Mucosa of stomach (tissue), 1 donor: ENCODE results near the gene MBNL2.

Source experiments
- H3K27me3 ChIP-seq: one replicate; pipeline ENCODE4 v1.7.0; 2013; ENCODE audit warnings: mild to moderate bottlenecking, low read length; ENCODE audit not compliant: control insufficient read depth, insufficient read depth
- H3K36me3 ChIP-seq: one replicate; pipeline ENCODE4 v1.7.0; 2013; ENCODE audit warnings: low read length; ENCODE audit not compliant: control insufficient read depth, insufficient read depth
- H3K4me1 ChIP-seq: one replicate; pipeline ENCODE4 v1.7.0; 2013; ENCODE audit warnings: mild to moderate bottlenecking, low read length; ENCODE audit not compliant: control insufficient read depth, insufficient read depth
- H3K4me3 ChIP-seq: one replicate; pipeline ENCODE4 v1.7.0; 2013; ENCODE audit warnings: low read length
- H3K9ac ChIP-seq: one replicate; pipeline ENCODE4 v1.7.0; 2013; ENCODE audit warnings: mild to moderate bottlenecking, low read length, moderate library complexity
- H3K9me3 ChIP-seq: one replicate; pipeline ENCODE4 v1.7.0; 2013; ENCODE audit warnings: mild to moderate bottlenecking, low read length, moderate library complexity; ENCODE audit not compliant: control insufficient read depth
- donor health status: Pancreatic carcinoma.

MBNL2 gene

DNA sequence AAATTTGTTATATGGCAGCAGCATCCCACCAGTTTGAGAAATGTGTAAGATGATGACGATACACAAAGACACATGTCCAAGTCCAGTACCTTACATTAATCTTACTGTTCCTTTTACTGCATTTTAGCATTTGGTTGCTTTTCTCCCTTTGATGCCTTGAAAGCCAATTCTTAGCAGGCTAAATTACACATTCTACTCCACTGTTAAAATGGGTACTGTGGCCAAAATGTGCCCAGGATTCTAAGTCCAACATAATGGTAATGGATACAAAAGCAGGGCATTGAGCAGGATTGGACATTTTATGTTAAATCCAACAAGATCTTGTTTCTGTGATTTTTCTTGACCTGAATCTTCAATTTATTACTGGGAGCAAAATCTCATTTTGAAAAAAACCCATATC lies 159.1 kb downstream of the MBNL2 start:
- H3K9me3 ChIP-seq: no peaks in the 10 kb centered on the region
- no peak overlapping the region for H3K9ac ChIP-seq
- H3K36me3 ChIP-seq: peaks cover 11% of the 10 kb centered on the region
- no peaks in the 10 kb centered on the region for H3K27me3 ChIP-seq
- no peaks in the 10 kb centered on the region for H3K4me1 ChIP-seq
- H3K4me3 ChIP-seq: no peak overlapping the region

DNA sequence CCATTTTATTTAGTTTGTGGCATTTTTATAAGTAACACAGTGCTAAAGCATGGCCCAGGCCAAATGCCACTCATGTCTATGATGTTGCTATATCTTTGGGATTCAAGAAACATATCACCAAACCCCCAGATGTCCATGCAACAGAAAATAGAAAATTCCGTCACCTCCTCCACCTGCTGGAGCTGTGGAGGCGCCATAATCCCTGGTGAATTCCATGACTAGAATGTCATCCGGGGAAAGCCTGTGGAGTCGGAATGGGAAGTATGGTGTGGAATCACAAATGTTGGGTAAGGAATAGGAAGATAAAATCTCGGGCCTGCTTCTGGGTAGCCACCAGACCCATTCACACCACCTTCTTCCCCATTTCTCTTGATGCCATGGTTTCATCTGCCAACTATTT lies 160.1 kb downstream of the MBNL2 start:
- Histone ChIP-seq H3K9me3 (no peaks in the 10 kb centered on the region), H3K4me3 (no peak overlapping the region), H3K9ac (no peak overlapping the region), H3K36me3 (peaks cover 5% of the 10 kb centered on the region), H3K4me1 (no peaks in the 10 kb centered on the region), H3K27me3 (no peaks in the 10 kb centered on the region)

DNA sequence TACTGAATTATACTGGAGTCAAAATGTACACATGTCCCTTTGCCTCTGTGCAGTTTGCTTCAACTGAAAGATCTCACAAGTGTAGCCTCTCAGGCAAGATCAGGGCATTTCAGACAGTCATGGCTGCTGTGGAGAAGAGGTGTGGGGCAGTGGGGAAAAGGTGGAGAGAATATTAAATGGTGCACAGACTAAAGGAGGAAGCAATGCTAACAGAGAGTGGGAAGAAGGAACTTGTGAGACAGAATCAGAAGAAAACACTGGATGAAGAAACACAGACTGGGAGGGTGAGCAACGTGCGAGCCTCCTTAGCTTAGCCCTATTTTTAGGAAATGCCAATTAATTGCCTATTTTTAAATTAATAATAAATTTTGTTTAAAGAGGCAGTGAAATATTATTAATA lies 162.2 kb downstream of the MBNL2 start:
- peaks cover 5% of the 10 kb centered on the region for H3K36me3 ChIP-seq
- H3K4me1 ChIP-seq: no peaks in the 10 kb centered on the region
- no peak overlapping the region for H3K9ac ChIP-seq
- H3K9me3 ChIP-seq: no peaks in the 10 kb centered on the region
- no peak overlapping the region for H3K4me3 ChIP-seq
- no peaks in the 10 kb centered on the region for H3K27me3 ChIP-seq

DNA sequence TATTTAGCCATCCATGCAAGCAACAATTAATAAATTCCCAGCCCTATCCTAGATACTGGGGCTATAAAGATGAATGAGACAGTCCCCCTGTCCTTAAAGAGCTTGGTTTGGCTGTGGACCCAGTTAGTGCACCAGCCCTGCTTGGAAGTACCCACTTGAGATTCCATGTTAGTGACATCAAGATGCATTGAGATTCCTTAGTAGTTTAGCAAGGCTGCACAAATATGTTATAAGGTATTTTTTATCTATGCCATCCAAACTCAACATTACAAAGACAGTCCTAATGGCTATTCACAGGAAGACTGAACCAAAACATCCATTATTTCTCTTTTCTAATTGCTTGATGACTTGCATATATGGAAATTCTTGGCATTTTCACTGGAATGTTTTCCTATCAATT lies 163.0 kb downstream of the MBNL2 start:
- peaks cover 5% of the 10 kb centered on the region for H3K36me3 ChIP-seq
- H3K4me1 ChIP-seq: no peaks in the 10 kb centered on the region
- H3K27me3 ChIP-seq: no peaks in the 10 kb centered on the region
- no peak overlapping the region for H3K9ac ChIP-seq
- H3K4me3 ChIP-seq: no peak overlapping the region
- no peaks in the 10 kb centered on the region for H3K9me3 ChIP-seq

DNA sequence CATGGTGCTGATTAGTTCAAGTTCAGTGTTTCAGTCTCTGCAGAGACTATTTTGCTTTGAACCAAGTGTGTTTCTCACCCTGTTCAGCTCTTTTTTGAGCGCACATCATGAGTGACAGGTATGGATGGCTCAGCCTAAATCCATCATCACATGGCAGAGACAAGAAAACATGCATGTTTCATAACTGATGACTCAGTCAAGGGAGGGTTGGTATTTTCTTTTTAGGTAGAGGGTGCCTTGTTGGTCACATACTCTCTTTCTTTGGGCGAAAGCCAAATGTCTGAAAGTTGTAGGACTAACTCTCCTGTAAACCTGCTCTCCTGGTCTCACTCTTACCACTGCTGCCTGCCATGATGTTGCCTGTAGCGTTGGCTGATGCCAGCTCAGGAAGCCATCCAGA lies 163.7 kb downstream of the MBNL2 start:
- Histone ChIP-seq H3K36me3 (peaks cover 5% of the 10 kb centered on the region), H3K9ac (no peak overlapping the region), H3K27me3 (no peaks in the 10 kb centered on the region), H3K4me3 (no peak overlapping the region), H3K9me3 (no peaks in the 10 kb centered on the region), H3K4me1 (no peaks in the 10 kb centered on the region)

DNA sequence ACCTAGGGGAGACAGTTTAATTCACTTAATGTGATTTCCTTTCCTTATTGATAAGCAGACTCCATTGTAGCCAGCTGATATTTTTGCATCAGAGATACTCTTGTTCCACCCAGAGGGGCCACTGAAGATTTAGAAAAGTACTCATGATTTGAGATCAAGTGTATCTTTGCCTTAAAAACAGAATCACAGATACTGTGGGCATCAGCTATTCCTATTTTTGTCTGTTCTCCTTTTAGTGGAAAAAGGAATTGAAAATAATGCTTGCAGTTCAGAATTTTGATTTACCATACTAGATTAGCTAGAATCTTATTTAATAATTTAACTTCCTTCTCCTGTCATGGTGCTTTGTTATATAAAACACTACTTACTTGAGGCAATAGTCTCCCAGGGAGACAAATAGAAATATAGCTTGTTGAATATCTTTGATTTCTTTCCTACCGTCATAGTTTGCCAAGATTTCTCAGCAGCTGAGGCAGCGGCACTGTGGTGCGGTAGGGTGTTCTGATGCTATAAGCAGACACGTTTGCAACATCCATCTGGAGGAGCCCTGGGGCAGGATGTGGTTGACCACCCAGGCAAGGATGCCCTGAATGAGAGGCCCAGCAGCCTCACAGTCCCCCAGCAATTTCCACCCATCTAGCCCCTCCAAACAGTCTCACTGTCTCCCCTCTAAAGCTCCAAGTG lies 164.8 kb downstream of the MBNL2 start:
- no peaks in the 10 kb centered on the region for H3K27me3 ChIP-seq
- peaks cover 5% of the 10 kb centered on the region for H3K4me1 ChIP-seq
- peaks cover 4% of the 10 kb centered on the region for H3K36me3 ChIP-seq
- no peaks in the 10 kb centered on the region for H3K9me3 ChIP-seq
- no peak overlapping the region for H3K9ac ChIP-seq
- H3K4me3 ChIP-seq: no peak overlapping the region

DNA sequence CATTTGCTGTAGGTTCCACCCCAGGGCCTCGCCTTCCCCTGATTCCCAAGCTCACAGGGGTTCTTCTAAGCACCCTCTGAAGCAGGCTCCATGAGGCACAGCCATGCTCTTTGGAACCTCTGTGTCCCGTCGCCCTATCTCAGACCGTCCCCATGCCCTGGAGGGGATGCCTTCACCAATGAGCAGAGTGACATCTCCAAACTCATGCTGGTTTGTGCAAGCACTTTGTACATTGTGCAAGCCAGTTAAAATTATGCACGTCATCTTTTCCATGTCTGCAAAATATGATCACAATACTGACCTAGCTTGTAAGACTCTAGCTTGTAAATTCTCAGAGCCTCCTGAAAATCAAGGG lies 165.3 kb downstream of the MBNL2 start:
- H3K4me1 ChIP-seq: peaks cover 7% of the 10 kb centered on the region
- no peak overlapping the region for H3K9ac ChIP-seq
- no peaks in the 10 kb centered on the region for H3K27me3 ChIP-seq
- H3K36me3 ChIP-seq: no peaks in the 10 kb centered on the region
- H3K4me3 ChIP-seq: no peak overlapping the region
- no peaks in the 10 kb centered on the region for H3K9me3 ChIP-seq

DNA sequence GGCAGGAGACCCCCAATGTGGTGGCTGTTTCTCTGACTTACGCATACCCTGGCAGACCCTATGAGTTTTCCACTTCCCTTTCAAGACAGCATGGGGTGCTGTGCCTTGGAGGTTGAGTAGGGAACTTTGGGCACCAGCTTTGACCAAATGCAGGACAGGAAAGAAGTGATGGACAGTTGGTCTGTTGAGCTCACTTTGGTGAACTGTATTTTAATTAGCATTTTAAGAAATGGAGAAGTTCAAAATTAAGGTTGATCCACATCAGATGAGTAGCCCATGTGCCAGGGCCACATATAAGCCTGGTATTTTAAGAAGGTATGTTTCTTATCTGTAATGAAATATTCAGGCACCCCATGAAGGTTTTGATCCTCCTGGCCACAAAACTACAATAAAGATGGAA lies 165.8 kb downstream of the MBNL2 start:
- Histone ChIP-seq H3K4me1 (peaks cover 7% of the 10 kb centered on the region), H3K9me3 (no peaks in the 10 kb centered on the region), H3K4me3 (no peak overlapping the region), H3K27me3 (no peaks in the 10 kb centered on the region), H3K9ac (no peak overlapping the region), H3K36me3 (no peaks in the 10 kb centered on the region)

DNA sequence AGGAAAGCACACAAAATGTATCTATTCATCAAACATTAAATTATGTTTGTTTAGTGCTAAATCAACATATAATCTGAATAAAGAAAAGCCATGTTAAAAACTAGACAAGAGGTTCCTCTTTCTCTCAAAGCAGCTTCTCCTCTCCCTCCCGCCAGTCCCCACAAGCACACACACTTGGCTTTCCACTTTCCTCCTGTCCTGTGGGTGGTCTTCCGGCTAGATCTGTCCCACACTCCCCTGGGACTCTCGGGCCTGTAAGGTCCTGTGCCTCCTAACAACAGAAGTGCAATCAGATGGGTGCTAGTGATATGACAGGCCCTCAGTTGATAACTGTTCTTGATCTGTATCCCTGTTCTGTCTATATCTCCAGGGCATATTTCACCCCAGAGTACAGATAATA lies 166.2 kb downstream of the MBNL2 start:
- Histone ChIP-seq H3K36me3 (no peaks in the 10 kb centered on the region), H3K9me3 (no peaks in the 10 kb centered on the region), H3K9ac (no peak overlapping the region), H3K27me3 (no peaks in the 10 kb centered on the region), H3K4me3 (no peak overlapping the region), H3K4me1 (peaks cover 7% of the 10 kb centered on the region)

DNA sequence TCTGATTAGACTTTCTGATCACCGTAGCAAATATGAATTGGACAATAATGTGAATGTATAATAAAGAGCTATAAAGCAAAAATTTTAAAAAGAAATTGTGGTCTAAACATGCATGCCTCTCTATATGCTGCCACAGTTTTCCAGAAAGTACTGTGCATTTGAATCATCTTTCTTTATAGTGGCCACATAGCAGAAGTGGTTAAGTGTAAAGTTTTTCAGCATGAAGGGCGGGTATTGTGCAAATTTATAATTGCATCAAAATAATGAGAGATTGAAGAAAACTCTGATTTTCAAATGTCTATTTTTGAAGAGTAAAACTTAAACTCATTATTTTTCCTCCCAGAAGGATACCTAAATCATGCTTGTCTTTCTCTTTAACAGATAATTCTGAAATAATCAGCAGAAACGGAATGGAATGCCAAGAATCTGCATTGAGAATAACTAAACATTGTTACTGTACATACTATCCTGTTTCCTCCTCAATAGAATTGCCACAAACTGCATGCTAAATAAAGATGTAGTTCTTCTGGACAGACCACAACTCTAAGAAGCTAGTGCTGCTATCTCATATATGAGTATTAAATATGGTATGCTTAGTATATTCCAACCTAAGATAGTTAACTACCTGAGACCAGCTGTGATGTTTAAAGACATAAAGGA lies 168.9 kb downstream of the MBNL2 start:
- Histone ChIP-seq H3K4me3 (no peak overlapping the region), H3K27me3 (no peaks in the 10 kb centered on the region), H3K36me3 (no peaks in the 10 kb centered on the region), H3K9ac (no peak overlapping the region), H3K4me1 (peaks cover 7% of the 10 kb centered on the region), H3K9me3 (no peaks in the 10 kb centered on the region)

DNA sequence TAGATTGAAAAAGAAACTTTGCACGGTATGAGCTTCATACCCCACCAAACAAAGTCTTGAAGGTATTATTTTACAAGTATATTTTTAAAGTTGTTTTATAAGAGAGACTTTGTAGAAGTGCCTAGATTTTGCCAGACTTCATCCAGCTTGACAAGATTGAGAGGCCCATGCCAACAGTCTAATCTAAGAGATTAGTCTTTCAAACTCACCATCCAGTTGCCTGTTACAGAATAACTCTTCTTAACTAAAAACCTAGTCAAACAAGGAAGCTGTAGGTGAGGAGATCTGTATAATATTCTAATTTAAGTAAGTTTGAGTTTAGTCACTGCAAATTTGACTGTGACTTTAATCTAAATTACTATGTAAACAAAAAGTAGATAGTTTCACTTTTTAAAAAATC lies 169.9 kb downstream of the MBNL2 start:
- H3K9me3 ChIP-seq: no peaks in the 10 kb centered on the region

DNA sequence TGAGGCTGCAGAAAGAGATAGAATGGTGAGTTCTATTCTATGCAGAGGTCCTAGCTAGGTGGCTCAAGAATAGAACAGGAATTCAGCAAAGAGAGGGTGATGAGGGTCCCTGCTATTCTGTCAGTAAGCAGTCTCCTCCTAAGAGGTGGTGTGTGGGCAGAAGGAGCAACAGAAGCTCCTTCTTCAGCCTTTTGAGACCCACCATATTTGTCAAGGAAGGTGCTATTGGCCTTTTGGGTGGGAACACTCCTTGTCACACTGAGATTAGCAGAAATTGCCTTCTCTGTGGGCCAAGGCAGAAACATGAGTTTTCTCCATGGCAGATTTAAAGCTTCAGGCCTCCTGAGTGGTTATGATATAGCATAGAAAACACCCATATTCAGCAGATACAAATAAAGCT lies 172.4 kb downstream of the MBNL2 start:
- H3K27me3 ChIP-seq: no peaks in the 10 kb centered on the region
- H3K36me3 ChIP-seq: no peaks in the 10 kb centered on the region
- H3K4me3 ChIP-seq: no peak overlapping the region
- H3K4me1 ChIP-seq: peaks cover 7% of the 10 kb centered on the region
- H3K9ac ChIP-seq: no peak overlapping the region
- no peaks in the 10 kb centered on the region for H3K9me3 ChIP-seq

More for the DNA sequence above, 169.9 kb downstream of the MBNL2 start:
- Histone ChIP-seq H3K27me3 (no peaks in the 10 kb centered on the region), H3K4me3 (no peak overlapping the region), H3K4me1 (peaks cover 7% of the 10 kb centered on the region), H3K36me3 (no peaks in the 10 kb centered on the region), H3K9ac (no peak overlapping the region)
